GM12892 (cell line): ENCODE data around the gene CAMK2D.

ENCODE experiments used
- POLR2A ChIP-seq: IDR thresholded peaks from 2 replicates; pipeline ENCODE4 v1.6.1; 2011; ENCODE audit warnings: low read depth, low read length, control low read depth
- TAF1 ChIP-seq: IDR thresholded peaks from 2 replicates; pipeline ENCODE4 v1.6.1; 2011; ENCODE audit warnings: low read depth, mild to moderate bottlenecking, control low read depth, low read length, borderline replicate concordance

- TF ChIP-seq TAF1 (no peak), POLR2A (no peak)
Observed at GRCh38 chr4:113505044-113505443, 256.5 kb downstream of the CAMK2D start.
